SK-N-SH (cell line): ENCODE results near the gene FBXO44.

Experiments
- CTCF ChIP-seq: fragments of 200-600 bp; sonication (generic); IDR thresholded peaks from 2 replicates; pipeline ENCODE4 v1.6.1; 2017; ENCODE audit warnings: antibody characterized with exemption, mild to moderate bottlenecking, moderate library complexity
- GABPA ChIP-seq: IDR thresholded peaks from 2 replicates; pipeline ENCODE4 v1.4.0; 2012; ENCODE audit warnings: low read depth, mild to moderate bottlenecking
- NRF1 ChIP-seq: IDR thresholded peaks from 2 replicates; pipeline ENCODE4 v1.6.1; 2012; ENCODE audit warnings: low read depth, mild to moderate bottlenecking, low read length
- POLR2AphosphoS5 ChIP-seq: IDR thresholded peaks from 2 replicates; pipeline ENCODE4 v1.6.1; 2012; ENCODE audit warnings: low read depth, low read length
- RAD21 ChIP-seq: IDR thresholded peaks from 2 replicates; pipeline ENCODE4 v1.6.1; 2012; ENCODE audit warnings: mild to moderate bottlenecking, low read length
- TF ChIP-seq, protein P1 (sequence below): IDR thresholded peaks from 2 replicates; pipeline ENCODE4 v1.4.0; 2012; ENCODE audit warnings: low read depth, borderline replicate concordance
- TF ChIP-seq, protein P2 (sequence below): IDR thresholded peaks from 2 replicates; pipeline ENCODE4 v1.6.1; 2012; ENCODE audit warnings: mild to moderate bottlenecking, low read depth, low read length, moderate library complexity

- TF ChIP-seq RAD21 (no peak), CTCF (no peak), NRF1 (no peak), GABPA (no peak), POLR2AphosphoS5 (no peak)
- TF ChIP-seq, protein P1, sequence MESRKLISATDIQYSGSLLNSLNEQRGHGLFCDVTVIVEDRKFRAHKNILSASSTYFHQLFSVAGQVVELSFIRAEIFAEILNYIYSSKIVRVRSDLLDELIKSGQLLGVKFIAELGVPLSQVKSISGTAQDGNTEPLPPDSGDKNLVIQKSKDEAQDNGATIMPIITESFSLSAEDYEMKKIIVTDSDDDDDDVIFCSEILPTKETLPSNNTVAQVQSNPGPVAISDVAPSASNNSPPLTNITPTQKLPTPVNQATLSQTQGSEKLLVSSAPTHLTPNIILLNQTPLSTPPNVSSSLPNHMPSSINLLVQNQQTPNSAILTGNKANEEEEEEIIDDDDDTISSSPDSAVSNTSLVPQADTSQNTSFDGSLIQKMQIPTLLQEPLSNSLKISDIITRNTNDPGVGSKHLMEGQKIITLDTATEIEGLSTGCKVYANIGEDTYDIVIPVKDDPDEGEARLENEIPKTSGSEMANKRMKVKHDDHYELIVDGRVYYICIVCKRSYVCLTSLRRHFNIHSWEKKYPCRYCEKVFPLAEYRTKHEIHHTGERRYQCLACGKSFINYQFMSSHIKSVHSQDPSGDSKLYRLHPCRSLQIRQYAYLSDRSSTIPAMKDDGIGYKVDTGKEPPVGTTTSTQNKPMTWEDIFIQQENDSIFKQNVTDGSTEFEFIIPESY: no peak
- TF ChIP-seq, protein P2, sequence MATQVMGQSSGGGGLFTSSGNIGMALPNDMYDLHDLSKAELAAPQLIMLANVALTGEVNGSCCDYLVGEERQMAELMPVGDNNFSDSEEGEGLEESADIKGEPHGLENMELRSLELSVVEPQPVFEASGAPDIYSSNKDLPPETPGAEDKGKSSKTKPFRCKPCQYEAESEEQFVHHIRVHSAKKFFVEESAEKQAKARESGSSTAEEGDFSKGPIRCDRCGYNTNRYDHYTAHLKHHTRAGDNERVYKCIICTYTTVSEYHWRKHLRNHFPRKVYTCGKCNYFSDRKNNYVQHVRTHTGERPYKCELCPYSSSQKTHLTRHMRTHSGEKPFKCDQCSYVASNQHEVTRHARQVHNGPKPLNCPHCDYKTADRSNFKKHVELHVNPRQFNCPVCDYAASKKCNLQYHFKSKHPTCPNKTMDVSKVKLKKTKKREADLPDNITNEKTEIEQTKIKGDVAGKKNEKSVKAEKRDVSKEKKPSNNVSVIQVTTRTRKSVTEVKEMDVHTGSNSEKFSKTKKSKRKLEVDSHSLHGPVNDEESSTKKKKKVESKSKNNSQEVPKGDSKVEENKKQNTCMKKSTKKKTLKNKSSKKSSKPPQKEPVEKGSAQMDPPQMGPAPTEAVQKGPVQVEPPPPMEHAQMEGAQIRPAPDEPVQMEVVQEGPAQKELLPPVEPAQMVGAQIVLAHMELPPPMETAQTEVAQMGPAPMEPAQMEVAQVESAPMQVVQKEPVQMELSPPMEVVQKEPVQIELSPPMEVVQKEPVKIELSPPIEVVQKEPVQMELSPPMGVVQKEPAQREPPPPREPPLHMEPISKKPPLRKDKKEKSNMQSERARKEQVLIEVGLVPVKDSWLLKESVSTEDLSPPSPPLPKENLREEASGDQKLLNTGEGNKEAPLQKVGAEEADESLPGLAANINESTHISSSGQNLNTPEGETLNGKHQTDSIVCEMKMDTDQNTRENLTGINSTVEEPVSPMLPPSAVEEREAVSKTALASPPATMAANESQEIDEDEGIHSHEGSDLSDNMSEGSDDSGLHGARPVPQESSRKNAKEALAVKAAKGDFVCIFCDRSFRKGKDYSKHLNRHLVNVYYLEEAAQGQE: no peak
These were observed 5.1 kb downstream of the FBXO44 start for GRCh38 chr1:11659748-11660147.
